DMS153 (cell line): ENCODE data around the gene KCNH4.
"Not testable (repeated sequence)": the region's sequence is repeated elsewhere in the genome, so short reads cannot be mapped to it uniquely, and the experiment has no call there.

Experiments
- DNase-seq: peaks from one replicate; lab custom pipeline; 2025; lab: John Stamatoyannopoulos, UW

The KCNH4 gene

GRCh38 chr17:42193969-42194899 is 13.3 kb upstream of the KCNH4 start, which contains the start of gene GHDC:
Gene GHDC, minus strand, starts transcription at chr17:42194494. Its CDS starts 913 bp downstream, at chr17:42193581.
- DNase-seq = peak; percentile 66

GRCh38 chr17:42193216-42193968 is 12.4 kb upstream of the KCNH4 start:
- no peak for DNase-seq

- DNase-seq = no peak
Measured at GRCh38 chr17:42192189-42193126, 11.5 kb upstream of the KCNH4 start.

GRCh38 chr17:42191275-42191608 is 10.3 kb upstream of the KCNH4 start:
- no peak for DNase-seq

GRCh38 chr17:42190491-42191274 is 9.7 kb upstream of the KCNH4 start:
- DNase-seq = no peak

GRCh38 chr17:42189651-42189965 is 8.7 kb upstream of the KCNH4 start:
- no peak for DNase-seq

GRCh38 chr17:42188749-42189650 is 8.1 kb upstream of the KCNH4 start:
- DNase-seq = no peak

GRCh38 chr17:42187833-42188232 is 6.9 kb upstream of the KCNH4 start:
- DNase-seq = no peak

- not testable (repeated sequence) for DNase-seq
Measured at GRCh38 chr17:42186191-42186590, 5.2 kb upstream of the KCNH4 start.

GRCh38 chr17:42185621-42185930 is 4.6 kb upstream of the KCNH4 start:
- no peak for DNase-seq

- peak; percentile 58 for DNase-seq
Measured at GRCh38 chr17:42184713-42185620, 4.0 kb upstream of the KCNH4 start, which contains the start of gene HCRT. Gene HCRT, minus strand, starts transcription at chr17:42185452. Its CDS starts 87 bp downstream, at chr17:42185365.

GRCh38 chr17:42183741-42184711 is 3.1 kb upstream of the KCNH4 start:
- peak; percentile 60 for DNase-seq

- DNase-seq = no peak
Measured at GRCh38 chr17:42182927-42183734, 2.2 kb upstream of the KCNH4 start.

- DNase-seq = no peak
Measured at GRCh38 chr17:42181851-42182207, 887 bp upstream of the KCNH4 start.

- DNase-seq = no peak
Measured at GRCh38 chr17:42180411-42180921, 476 bp downstream of the KCNH4 start.

GRCh38 chr17:42179911-42180410 is 981 bp downstream of the KCNH4 start:
- DNase-seq = peak; percentile 59

GRCh38 chr17:42179335-42179734 is 1.6 kb downstream of the KCNH4 start:
- DNase-seq = no peak
